WTC11 (cell line): ENCODE measurements around the gene PRKCE. TPM values are rescaled to one million over a fixed set of nuclear protein-coding genes. Genes with fewer than 3 reads are reported as not detected.

Experiments used
- ATAC-seq: fragments of 200-7000 bp; cut with Tn5 transposase; 2 replicates; pipeline ENCODE4 v1.10.0; 2021; ENCODE audit warnings: mild to moderate bottlenecking, moderate library complexity
- CTCF ChIA-PET: fragments of 300-600 bp; sonication (Branson Sonifier 250); formaldehyde crosslinking; loops from one replicate; lab custom pipeline; 2021; ENCODE audit warnings: antibody characterized with exemption; lab: Charles Lee
- POLR2A ChIA-PET: fragments of 350-600 bp; sonication (Branson Sonifier 250); formaldehyde crosslinking; loops from one replicate; lab custom pipeline; 2021; ENCODE audit warnings: antibody characterized with exemption; lab: Charles Lee
- DNase-seq: peaks from one replicate; pipeline ENCODE4 v3.0.0; 2021; ENCODE audit warnings: low spot score
- H3K27ac Mint-ChIP-seq: 2 replicates; pipeline ENCODE4 v1.8.0; 2021; ENCODE audit warnings: mixed read lengths
- H3K27me3 Mint-ChIP-seq: 2 replicates; pipeline ENCODE4 v1.8.0; 2021; ENCODE audit warnings: low read depth, mild to moderate bottlenecking, moderate library complexity, mixed read lengths
- H3K36me3 Mint-ChIP-seq: 2 replicates; pipeline ENCODE4 v1.8.0; 2021; ENCODE audit warnings: mixed read lengths
- H3K4me1 Mint-ChIP-seq: 2 replicates; pipeline ENCODE4 v1.8.0; 2022; ENCODE audit warnings: mixed read lengths
- H3K4me3 Mint-ChIP-seq: 2 replicates; pipeline ENCODE4 v1.8.0; 2021; ENCODE audit warnings: mild to moderate bottlenecking, moderate library complexity, mixed read lengths
- H3K9me3 Mint-ChIP-seq: 2 replicates; pipeline ENCODE4 v1.8.0; 2021; ENCODE audit warnings: mixed read lengths
- CREM ChIP-seq: sonication (generic); formaldehyde crosslinking; IDR thresholded peaks from 2 replicates; pipeline ENCODE4 v1.8.1; 2022; ENCODE audit warnings: mild to moderate bottlenecking, missing genetic modification reagents, moderate library complexity
- FOXK1 ChIP-seq: sonication (generic); formaldehyde crosslinking; IDR thresholded peaks from 2 replicates; pipeline ENCODE4 v1.8.0; 2022; ENCODE audit warnings: mild to moderate bottlenecking, moderate library complexity, missing genetic modification reagents
- GRHL2 ChIP-seq: fragments of 250-450 bp; sonication (Bioruptor Pico); IDR thresholded peaks from 2 replicates; pipeline ENCODE4 v1.8.0; 2022; ENCODE audit warnings: mild to moderate bottlenecking, moderate library complexity; ENCODE audit not compliant: insufficient replicate concordance, severe bottlenecking
- IRF2 ChIP-seq: sonication (generic); formaldehyde crosslinking; IDR thresholded peaks from 2 replicates; pipeline ENCODE4 v1.8.0; 2022; ENCODE audit warnings: low read depth, missing genetic modification reagents, borderline replicate concordance
- JUN ChIP-seq: sonication (generic); formaldehyde crosslinking; IDR thresholded peaks from 2 replicates; pipeline ENCODE4 v1.8.0; 2023; ENCODE audit warnings: mild to moderate bottlenecking, missing genetic modification reagents
- MYBL2 ChIP-seq: sonication (generic); formaldehyde crosslinking; IDR thresholded peaks from 2 replicates; pipeline ENCODE4 v1.8.1; 2023; ENCODE audit warnings: mild to moderate bottlenecking, moderate library complexity, missing genetic modification reagents
- NFATC4 ChIP-seq: fragments of 250-450 bp; sonication (Bioruptor Pico); IDR thresholded peaks from 2 replicates; pipeline ENCODE4 v1.9.0; 2021; ENCODE audit warnings: mild to moderate bottlenecking
- NFE2L1 ChIP-seq: sonication (generic); formaldehyde crosslinking; IDR thresholded peaks from 2 replicates; pipeline ENCODE4 v1.8.1; 2023; ENCODE audit warnings: missing genetic modification reagents
- OVOL2 ChIP-seq: fragments of 250-450 bp; sonication (Bioruptor Pico); IDR thresholded peaks from 2 replicates; pipeline ENCODE4 v1.9.0; 2021; ENCODE audit warnings: mild to moderate bottlenecking, borderline replicate concordance
- RORB ChIP-seq: fragments of 250-450 bp; sonication (Bioruptor Pico); IDR thresholded peaks from 2 replicates; pipeline ENCODE4 v1.9.0; 2021; ENCODE audit warnings: mild to moderate bottlenecking
- SOX15 ChIP-seq: fragments of 250-450 bp; sonication (Bioruptor Pico); IDR thresholded peaks from 2 replicates; pipeline ENCODE4 v1.9.0; 2021; ENCODE audit warnings: mild to moderate bottlenecking
- TCF7 ChIP-seq: sonication (generic); formaldehyde crosslinking; IDR thresholded peaks from 2 replicates; pipeline ENCODE4 v1.8.0; 2022; ENCODE audit warnings: mild to moderate bottlenecking, low read depth, missing genetic modification reagents, moderate library complexity
- TEAD1 ChIP-seq: sonication (generic); formaldehyde crosslinking; IDR thresholded peaks from 2 replicates; pipeline ENCODE4 v1.8.0; 2022; ENCODE audit warnings: mild to moderate bottlenecking, missing genetic modification reagents
- TP53 ChIP-seq: sonication (generic); formaldehyde crosslinking; IDR thresholded peaks from 2 replicates; pipeline ENCODE4 v1.8.1; 2023; ENCODE audit warnings: mild to moderate bottlenecking, missing genetic modification reagents
- ZBTB21 ChIP-seq: sonication (generic); formaldehyde crosslinking; IDR thresholded peaks from 2 replicates; pipeline ENCODE4 v1.8.1; 2023; ENCODE audit warnings: mild to moderate bottlenecking, missing genetic modification reagents, borderline replicate concordance
- total RNA-seq: library from RNA; stranded (reverse); gene quantifications from 3 replicates; pipeline ENCODE4 v1.2.3, GENCODE V29; 2021
- TF ChIP-seq, protein P1 (sequence below): sonication (generic); formaldehyde crosslinking; IDR thresholded peaks from 2 replicates; pipeline ENCODE4 v1.8.1; 2023; ENCODE audit warnings: mild to moderate bottlenecking, missing genetic modification reagents
- TF ChIP-seq, protein P2 (sequence below): fragments of 250-450 bp; sonication (Bioruptor Pico); IDR thresholded peaks from 2 replicates; pipeline ENCODE4 v1.8.0; 2021; ENCODE audit warnings: mild to moderate bottlenecking
- TF ChIP-seq, protein P3 (sequence below): sonication (generic); formaldehyde crosslinking; IDR thresholded peaks from 2 replicates; pipeline ENCODE4 v1.8.1; 2022; ENCODE audit warnings: mild to moderate bottlenecking, missing genetic modification reagents, moderate library complexity, borderline replicate concordance
- TF ChIP-seq, protein P4 (sequence below): fragments of 250-450 bp; sonication (Bioruptor Pico); IDR thresholded peaks from 2 replicates; pipeline ENCODE4 v1.9.0; 2021; ENCODE audit warnings: mild to moderate bottlenecking
- TF ChIP-seq, protein P5 (sequence below): sonication (generic); formaldehyde crosslinking; conservative IDR thresholded peaks from 2 replicates; pipeline ENCODE4 v1.8.1; 2022; ENCODE audit warnings: mild to moderate bottlenecking, missing genetic modification reagents
- TF ChIP-seq, protein P6 (sequence below): sonication (generic); formaldehyde crosslinking; IDR thresholded peaks from 2 replicates; pipeline ENCODE4 v1.8.1; 2023; ENCODE audit warnings: mild to moderate bottlenecking, moderate library complexity, missing genetic modification reagents
- TF ChIP-seq, protein P7 (sequence below): sonication (generic); formaldehyde crosslinking; IDR thresholded peaks from 2 replicates; pipeline ENCODE4 v1.8.0; 2023; ENCODE audit warnings: mild to moderate bottlenecking, missing genetic modification reagents
- TF ChIP-seq, protein P8 (sequence below): fragments of 250-450 bp; sonication (Bioruptor Pico); IDR thresholded peaks from 2 replicates; pipeline ENCODE4 v2.1.2; 2022; ENCODE audit warnings: mild to moderate bottlenecking, moderate library complexity

Gene PRKCE
- total RNA-seq, 1 experiment from 2014 or later: 5.8 TPM

DNA sequence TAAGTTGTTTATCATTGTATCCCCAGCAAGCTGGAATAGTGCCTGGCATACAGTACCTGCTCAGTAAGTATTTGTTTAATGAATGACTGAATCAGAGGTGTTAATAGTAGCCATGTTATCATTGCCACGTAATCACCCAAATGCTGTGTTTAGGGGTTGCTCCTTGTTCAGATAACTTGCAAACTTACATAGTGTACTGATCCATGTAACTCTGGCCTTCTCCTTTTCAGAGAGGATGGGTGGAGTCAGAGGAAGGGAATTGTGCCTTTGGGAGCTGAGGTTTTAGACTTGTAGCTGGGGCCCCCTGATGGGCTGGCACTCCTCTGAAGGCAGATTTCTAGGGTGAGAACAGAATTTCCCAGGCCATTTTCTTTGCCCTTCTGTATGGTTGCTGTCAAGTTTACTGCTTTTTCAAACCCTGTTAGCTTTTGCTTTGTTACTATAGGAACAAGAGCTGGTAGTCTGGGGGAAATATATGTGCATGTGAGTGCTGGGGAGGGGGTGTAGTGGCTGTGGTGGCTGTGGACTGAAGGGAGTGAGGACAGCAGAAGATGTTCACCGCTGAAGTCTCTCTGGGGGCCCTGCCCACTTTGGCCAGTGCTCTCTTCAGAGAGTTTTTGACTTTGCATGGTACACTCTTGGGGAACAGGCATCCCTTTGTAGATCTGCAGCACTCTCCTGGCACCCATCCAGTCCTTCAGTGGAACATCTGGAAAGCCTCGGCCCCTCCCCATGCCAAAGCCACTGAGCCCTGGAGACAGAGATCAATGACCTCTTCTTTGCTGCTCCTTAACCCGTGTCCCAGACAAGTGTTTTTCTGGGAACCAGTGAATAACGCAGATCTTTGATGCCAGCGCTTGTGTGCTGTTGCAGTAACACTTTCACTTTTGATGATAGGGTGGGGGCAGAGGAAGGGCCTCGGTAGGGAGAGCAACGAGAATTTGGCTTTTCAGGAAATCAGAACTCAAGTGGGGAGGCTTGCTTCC is 209.0 kb downstream of the PRKCE start:
- Mint-ChIP-seq H3K27ac (no peak overlapping the region), H3K27me3 (no peaks in the 10 kb centered on the region), H3K4me3 (no peak overlapping the region), H3K4me1 (peaks cover 20% of the 10 kb centered on the region), H3K36me3 (no peaks in the 10 kb centered on the region)
- ChIA-PET POLR2A (no interaction called here), CTCF (no interaction called here)
- ATAC-seq: no peak
- DNase-seq: no peak
- TF ChIP-seq, protein P1, sequence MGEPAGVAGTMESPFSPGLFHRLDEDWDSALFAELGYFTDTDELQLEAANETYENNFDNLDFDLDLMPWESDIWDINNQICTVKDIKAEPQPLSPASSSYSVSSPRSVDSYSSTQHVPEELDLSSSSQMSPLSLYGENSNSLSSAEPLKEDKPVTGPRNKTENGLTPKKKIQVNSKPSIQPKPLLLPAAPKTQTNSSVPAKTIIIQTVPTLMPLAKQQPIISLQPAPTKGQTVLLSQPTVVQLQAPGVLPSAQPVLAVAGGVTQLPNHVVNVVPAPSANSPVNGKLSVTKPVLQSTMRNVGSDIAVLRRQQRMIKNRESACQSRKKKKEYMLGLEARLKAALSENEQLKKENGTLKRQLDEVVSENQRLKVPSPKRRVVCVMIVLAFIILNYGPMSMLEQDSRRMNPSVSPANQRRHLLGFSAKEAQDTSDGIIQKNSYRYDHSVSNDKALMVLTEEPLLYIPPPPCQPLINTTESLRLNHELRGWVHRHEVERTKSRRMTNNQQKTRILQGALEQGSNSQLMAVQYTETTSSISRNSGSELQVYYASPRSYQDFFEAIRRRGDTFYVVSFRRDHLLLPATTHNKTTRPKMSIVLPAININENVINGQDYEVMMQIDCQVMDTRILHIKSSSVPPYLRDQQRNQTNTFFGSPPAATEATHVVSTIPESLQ (CRISPR knock-in tag): no peak
- no peak for TF ChIP-seq SOX15
- no peak for TF ChIP-seq TCF7 (CRISPR knock-in tag)
- TF ChIP-seq, protein P2, sequence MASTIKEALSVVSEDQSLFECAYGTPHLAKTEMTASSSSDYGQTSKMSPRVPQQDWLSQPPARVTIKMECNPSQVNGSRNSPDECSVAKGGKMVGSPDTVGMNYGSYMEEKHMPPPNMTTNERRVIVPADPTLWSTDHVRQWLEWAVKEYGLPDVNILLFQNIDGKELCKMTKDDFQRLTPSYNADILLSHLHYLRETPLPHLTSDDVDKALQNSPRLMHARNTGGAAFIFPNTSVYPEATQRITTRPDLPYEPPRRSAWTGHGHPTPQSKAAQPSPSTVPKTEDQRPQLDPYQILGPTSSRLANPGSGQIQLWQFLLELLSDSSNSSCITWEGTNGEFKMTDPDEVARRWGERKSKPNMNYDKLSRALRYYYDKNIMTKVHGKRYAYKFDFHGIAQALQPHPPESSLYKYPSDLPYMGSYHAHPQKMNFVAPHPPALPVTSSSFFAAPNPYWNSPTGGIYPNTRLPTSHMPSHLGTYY (CRISPR knock-in tag): no peak
- no peak for TF ChIP-seq NFE2L1 (CRISPR knock-in tag)
- no peak for TF ChIP-seq CREM (CRISPR knock-in tag)
- TF ChIP-seq, all 79 proteins: peak for 0
- H3K9me3 Mint-ChIP-seq: no peaks in the 10 kb centered on the region

DNA sequence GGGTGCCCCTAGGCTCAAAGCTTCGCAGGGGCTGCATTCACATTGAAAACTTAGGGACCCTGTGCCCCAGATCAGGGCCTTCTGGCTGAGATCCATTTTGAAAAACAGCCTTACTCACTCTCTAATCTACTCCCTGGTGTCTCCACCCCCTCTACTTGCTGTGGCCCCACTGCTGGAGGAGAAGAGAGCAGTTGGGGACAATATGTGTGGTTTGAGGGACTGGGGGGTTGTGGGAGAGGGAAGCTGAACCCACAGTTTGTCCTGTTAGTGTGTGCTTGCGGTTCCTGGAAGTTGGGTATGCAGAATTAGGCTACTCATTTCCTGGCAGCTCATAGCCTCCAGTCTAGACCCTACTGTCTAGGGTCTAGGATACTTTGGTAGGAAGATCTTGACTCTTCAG is 211.4 kb downstream of the PRKCE start:
- ChIA-PET CTCF (interaction anchor here (0.8 kb wide), 1 partner anchor 12 kb away, joined by 3 read pairs; no protein-coding TSS in a partner anchor), POLR2A (no interaction called here)
- Mint-ChIP-seq H3K27me3 (no peaks in the 10 kb centered on the region), H3K27ac (no peak overlapping the region), H3K36me3 (no peaks in the 10 kb centered on the region), H3K4me1 (peaks cover 22% of the 10 kb centered on the region), H3K4me3 (no peak overlapping the region), H3K9me3 (no peaks in the 10 kb centered on the region)
- ATAC-seq (no peak), DNase-seq (no peak)
- TF ChIP-seq, protein P3, sequence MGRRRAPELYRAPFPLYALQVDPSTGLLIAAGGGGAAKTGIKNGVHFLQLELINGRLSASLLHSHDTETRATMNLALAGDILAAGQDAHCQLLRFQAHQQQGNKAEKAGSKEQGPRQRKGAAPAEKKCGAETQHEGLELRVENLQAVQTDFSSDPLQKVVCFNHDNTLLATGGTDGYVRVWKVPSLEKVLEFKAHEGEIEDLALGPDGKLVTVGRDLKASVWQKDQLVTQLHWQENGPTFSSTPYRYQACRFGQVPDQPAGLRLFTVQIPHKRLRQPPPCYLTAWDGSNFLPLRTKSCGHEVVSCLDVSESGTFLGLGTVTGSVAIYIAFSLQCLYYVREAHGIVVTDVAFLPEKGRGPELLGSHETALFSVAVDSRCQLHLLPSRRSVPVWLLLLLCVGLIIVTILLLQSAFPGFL (CRISPR knock-in tag): no peak
- TF ChIP-seq, protein P4, sequence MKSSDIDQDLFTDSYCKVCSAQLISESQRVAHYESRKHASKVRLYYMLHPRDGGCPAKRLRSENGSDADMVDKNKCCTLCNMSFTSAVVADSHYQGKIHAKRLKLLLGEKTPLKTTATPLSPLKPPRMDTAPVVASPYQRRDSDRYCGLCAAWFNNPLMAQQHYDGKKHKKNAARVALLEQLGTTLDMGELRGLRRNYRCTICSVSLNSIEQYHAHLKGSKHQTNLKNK: no peak
- TF ChIP-seq TP53 (CRISPR knock-in tag) (no peak), IRF2 (CRISPR knock-in tag) (no peak), JUN (CRISPR knock-in tag) (no peak), OVOL2 (no peak), GRHL2 (CRISPR knock-in tag) (no peak), RORB (CRISPR knock-in tag) (no peak), FOXK1 (CRISPR knock-in tag) (no peak), MYBL2 (CRISPR knock-in tag) (no peak), ZBTB21 (CRISPR knock-in tag) (no peak), NFATC4 (CRISPR knock-in tag) (no peak), TEAD1 (CRISPR knock-in tag) (no peak)
- TF ChIP-seq, protein P5, sequence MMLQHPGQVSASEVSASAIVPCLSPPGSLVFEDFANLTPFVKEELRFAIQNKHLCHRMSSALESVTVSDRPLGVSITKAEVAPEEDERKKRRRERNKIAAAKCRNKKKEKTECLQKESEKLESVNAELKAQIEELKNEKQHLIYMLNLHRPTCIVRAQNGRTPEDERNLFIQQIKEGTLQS (CRISPR knock-in tag): no peak
- TF ChIP-seq, protein P6, sequence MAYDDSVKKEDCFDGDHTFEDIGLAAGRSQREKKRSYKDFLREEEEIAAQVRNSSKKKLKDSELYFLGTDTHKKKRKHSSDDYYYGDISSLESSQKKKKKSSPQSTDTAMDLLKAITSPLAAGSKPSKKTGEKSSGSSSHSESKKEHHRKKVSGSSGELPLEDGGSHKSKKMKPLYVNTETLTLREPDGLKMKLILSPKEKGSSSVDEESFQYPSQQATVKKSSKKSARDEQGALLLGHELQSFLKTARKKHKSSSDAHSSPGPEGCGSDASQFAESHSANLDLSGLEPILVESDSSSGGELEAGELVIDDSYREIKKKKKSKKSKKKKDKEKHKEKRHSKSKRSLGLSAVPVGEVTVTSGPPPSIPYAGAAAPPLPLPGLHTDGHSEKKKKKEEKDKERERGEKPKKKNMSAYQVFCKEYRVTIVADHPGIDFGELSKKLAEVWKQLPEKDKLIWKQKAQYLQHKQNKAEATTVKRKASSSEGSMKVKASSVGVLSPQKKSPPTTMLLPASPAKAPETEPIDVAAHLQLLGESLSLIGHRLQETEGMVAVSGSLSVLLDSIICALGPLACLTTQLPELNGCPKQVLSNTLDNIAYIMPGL (CRISPR knock-in tag): no peak
- TF ChIP-seq, protein P7, sequence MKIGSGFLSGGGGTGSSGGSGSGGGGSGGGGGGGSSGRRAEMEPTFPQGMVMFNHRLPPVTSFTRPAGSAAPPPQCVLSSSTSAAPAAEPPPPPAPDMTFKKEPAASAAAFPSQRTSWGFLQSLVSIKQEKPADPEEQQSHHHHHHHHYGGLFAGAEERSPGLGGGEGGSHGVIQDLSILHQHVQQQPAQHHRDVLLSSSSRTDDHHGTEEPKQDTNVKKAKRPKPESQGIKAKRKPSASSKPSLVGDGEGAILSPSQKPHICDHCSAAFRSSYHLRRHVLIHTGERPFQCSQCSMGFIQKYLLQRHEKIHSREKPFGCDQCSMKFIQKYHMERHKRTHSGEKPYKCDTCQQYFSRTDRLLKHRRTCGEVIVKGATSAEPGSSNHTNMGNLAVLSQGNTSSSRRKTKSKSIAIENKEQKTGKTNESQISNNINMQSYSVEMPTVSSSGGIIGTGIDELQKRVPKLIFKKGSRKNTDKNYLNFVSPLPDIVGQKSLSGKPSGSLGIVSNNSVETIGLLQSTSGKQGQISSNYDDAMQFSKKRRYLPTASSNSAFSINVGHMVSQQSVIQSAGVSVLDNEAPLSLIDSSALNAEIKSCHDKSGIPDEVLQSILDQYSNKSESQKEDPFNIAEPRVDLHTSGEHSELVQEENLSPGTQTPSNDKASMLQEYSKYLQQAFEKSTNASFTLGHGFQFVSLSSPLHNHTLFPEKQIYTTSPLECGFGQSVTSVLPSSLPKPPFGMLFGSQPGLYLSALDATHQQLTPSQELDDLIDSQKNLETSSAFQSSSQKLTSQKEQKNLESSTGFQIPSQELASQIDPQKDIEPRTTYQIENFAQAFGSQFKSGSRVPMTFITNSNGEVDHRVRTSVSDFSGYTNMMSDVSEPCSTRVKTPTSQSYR (CRISPR knock-in tag): no peak
- TF ChIP-seq, protein P8, sequence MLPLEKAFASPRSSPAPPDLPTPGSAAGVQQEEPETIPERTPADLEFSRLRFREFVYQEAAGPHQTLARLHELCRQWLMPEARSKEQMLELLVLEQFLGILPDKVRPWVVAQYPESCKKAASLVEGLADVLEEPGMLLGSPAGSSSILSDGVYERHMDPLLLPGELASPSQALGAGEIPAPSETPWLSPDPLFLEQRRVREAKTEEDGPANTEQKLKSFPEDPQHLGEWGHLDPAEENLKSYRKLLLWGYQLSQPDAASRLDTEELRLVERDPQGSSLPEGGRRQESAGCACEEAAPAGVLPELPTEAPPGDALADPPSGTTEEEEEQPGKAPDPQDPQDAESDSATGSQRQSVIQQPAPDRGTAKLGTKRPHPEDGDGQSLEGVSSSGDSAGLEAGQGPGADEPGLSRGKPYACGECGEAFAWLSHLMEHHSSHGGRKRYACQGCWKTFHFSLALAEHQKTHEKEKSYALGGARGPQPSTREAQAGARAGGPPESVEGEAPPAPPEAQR (CRISPR knock-in tag): no peak
